Measurements from ENCODE around the gene IER5. TPM values are rescaled to one million over a fixed set of nuclear protein-coding genes. Genes with fewer than 3 reads are reported as not detected.
A peak's percentile ranks its signal among the peaks of the same experiment; 100 is the strongest.

The IER5 gene
- total and polyA plus RNA-seq, 2 of the 13 experiments (the other 11 are each of a cell fraction or from before 2014, with no cell fraction given), result 2.5 to 3.5 TPM

GRCh38 chr1:181044449-181044966, 44.0 kb upstream of the IER5 start (continued):
- 0 out of 2 replicates have a peak, but pooled peaks have one; percentile 49 for TF ChIP-seq ZNF280D (CRISPR knock-in tag; IDR thresholded peaks at IDR 0.05)
- peak; percentile 70; the same call in 1 of the 2 replicates for TF ChIP-seq JUND (CRISPR knock-in tag; IDR thresholded peaks at IDR 0.05)
- TF ChIP-seq MAFF (IDR thresholded peaks at IDR 0.05; ENCODE audit: low read depth, low read length), result peak; percentile 56; the same call in 1 of the 2 replicates
- TF ChIP-seq HDAC1 (CRISPR knock-in tag; IDR thresholded peaks at IDR 0.05), result peak; percentile 79
- peak; percentile 45; the same call in 1 of the 2 replicates for TF ChIP-seq FOSL1 (CRISPR knock-in tag; IDR thresholded peaks at IDR 0.05; ENCODE audit: borderline replicate concordance)
- peak; percentile 83 for TF ChIP-seq ZMYM3 (CRISPR knock-in tag; IDR thresholded peaks at IDR 0.05)
- TF ChIP-seq NFE2L1 (CRISPR knock-in tag; IDR thresholded peaks at IDR 0.05; ENCODE audit: borderline replicate concordance), result no peak
- TF ChIP-seq PATZ1 (CRISPR knock-in tag; IDR thresholded peaks at IDR 0.05), result peak; percentile 82
- TF ChIP-seq KLF9 (CRISPR knock-in tag; IDR thresholded peaks at IDR 0.05; ENCODE audit: low read depth), result no peak
- TF ChIP-seq NR1H2 (CRISPR knock-in tag; IDR thresholded peaks at IDR 0.05; ENCODE audit: borderline replicate concordance, low read depth), result no peak
- TF ChIP-seq HNF4A (CRISPR knock-in tag; IDR thresholded peaks at IDR 0.05), result peak; percentile 96
- TF ChIP-seq RNF219 (CRISPR knock-in tag; IDR thresholded peaks at IDR 0.05), result no peak
- 0 out of 2 replicates have a peak, but pooled peaks have one; percentile 29 for TF ChIP-seq CSRNP1 (CRISPR knock-in tag; IDR thresholded peaks at IDR 0.05)
- TF ChIP-seq ZNF335 (CRISPR knock-in tag; IDR thresholded peaks at IDR 0.05), result peak; percentile 90
- TF ChIP-seq ARID5B (CRISPR knock-in tag; IDR thresholded peaks at IDR 0.05), result peak; percentile 81
